ENCODE data around the gene LGALS3BP.

LGALS3BP gene

DNA sequence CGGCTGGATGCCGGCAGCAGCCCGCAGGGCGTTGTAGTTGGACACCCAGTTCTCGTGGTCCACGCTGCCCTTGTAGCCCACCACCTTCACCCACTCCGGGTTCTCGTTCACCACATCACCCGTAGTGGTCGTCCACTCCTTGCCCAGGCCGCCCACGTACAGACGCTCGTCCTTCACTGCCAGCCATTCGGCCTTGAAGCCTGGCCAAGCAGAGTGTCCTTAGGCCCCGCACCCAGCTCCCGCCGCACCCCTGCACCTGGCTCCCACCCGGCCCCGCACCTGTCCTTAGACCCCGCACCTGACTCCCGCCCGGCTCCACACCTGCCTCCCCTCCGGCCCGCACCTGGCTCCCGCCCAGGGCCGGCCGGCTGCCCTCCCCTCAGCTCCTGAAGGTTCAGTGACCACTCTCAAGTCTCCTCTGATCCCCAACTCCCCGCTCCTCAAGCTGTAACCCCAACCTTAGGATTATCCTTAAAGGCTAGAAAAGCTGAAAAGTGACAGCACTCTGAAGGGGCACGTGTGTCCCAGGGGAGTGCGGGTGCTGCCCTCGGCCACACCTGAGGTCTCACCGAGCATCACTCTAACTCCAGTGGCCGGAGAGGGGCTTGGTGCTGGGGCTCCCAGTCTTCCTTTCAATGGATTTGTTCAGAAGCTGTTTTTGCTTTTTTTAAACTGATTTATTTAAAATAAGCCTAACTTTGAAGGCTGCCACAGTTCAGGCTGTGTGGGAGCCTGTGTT lies 15.5 kb upstream of the LGALS3BP start:
- FAIRE-seq, result no peak
- peak; percentile 13 for DNase-seq (ENCODE audit: insufficient read length, low spot score)
- TF ChIP-seq POU2F2 (IDR thresholded peaks at IDR 0.05; ENCODE audit: low read depth, low read length) (no peak), POLR2AphosphoS5 (IDR thresholded peaks at IDR 0.05; ENCODE audit: low read depth, low read length) (no peak), SPI1 (IDR thresholded peaks at IDR 0.05; ENCODE audit: low read depth, low read length) (no peak), TAF1 (IDR thresholded peaks at IDR 0.05; ENCODE audit: low read depth, low read length) (no peak), PAX5 (IDR thresholded peaks at IDR 0.05; ENCODE audit: insufficient read depth, low read length, severe bottlenecking) (no peak), POLR2A (IDR thresholded peaks at IDR 0.05; ENCODE audit: low read depth, low read length) (no peak)

DNA sequence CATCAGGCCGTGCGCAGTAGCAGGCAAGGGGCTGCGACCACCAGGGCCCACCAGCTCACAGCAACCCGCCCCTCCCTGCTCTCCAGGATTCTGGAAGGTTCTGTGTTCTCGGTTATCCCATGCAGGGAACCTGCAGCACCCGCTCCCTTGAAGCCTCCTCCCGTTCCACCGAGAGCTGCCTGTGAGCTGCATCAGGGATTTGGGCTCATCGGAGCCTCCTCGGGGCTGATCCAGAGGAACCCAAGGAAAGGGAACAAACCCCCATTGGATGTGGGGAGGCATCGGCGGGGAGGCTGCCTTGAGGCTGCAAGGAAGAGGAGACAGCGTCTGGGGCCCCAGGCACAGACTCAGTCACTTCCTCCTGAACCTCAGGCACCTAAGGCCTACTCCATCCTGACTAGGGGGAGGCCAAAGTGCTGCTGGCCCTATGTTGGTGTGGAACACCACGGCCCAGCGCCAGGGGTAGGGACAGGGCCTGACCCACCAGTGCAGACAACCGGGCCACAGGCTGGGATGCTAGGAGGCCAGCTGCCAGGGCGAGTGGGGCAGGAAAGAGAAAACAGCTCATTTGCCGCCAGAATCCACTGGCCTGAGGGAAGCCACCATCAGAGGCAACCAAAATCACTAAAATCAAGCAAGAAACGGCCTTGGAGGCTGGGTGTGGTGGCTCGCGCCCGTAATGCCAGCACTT lies 14.4 kb upstream of the LGALS3BP start:
- FAIRE-seq (no peak), DNase-seq (ENCODE audit: insufficient read length, low spot score) (peak; percentile 20)
- no peak for TF ChIP-seq SPI1 (IDR thresholded peaks at IDR 0.05; ENCODE audit: low read depth, low read length)

DNA sequence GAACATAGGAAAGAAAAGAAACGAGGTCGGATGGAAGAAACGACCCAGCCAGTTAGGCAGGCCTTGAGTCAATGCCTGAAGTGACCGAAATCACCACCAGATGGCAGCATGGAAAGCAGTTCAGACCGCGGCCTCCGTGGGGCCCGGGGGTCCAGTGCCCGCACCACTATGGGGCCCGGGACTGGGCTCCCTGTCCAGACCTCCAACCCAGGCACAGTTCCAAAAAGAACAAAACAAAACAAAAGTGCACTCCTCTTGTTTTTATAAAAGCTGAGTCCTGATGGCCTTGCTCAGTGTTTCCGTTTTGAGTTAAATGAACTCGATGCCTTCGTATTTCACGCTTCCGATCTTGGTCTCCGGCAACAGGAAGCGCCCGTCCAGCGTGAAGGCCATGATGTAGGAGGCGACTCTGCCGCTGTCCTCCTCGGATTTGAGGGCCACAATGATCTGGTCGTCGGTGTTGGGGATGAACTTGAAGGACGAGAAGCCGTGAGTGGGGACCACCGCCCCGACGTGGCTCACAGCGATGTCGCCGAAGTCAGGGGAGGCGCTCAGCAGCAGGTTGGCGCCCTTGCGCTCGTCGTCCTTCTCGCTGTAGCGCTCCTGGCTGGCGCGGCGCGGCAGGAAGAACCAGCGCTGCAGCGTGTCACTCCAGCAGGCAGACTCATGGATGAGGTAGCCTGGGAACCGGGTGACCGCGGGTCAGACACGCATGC lies 13.7 kb upstream of the LGALS3BP start:
- FAIRE-seq (peak; percentile 78), DNase-seq (ENCODE audit: insufficient read length, low spot score) (peak; percentile 76)
- TF ChIP-seq POLR2AphosphoS5 (IDR thresholded peaks at IDR 0.05; ENCODE audit: low read depth, low read length) (no peak), PAX5 (IDR thresholded peaks at IDR 0.05; ENCODE audit: insufficient read depth, low read length, severe bottlenecking) (no peak), POLR2A (IDR thresholded peaks at IDR 0.05; ENCODE audit: low read depth, low read length) (no peak), TAF1 (IDR thresholded peaks at IDR 0.05; ENCODE audit: low read depth, low read length) (no peak)

DNA sequence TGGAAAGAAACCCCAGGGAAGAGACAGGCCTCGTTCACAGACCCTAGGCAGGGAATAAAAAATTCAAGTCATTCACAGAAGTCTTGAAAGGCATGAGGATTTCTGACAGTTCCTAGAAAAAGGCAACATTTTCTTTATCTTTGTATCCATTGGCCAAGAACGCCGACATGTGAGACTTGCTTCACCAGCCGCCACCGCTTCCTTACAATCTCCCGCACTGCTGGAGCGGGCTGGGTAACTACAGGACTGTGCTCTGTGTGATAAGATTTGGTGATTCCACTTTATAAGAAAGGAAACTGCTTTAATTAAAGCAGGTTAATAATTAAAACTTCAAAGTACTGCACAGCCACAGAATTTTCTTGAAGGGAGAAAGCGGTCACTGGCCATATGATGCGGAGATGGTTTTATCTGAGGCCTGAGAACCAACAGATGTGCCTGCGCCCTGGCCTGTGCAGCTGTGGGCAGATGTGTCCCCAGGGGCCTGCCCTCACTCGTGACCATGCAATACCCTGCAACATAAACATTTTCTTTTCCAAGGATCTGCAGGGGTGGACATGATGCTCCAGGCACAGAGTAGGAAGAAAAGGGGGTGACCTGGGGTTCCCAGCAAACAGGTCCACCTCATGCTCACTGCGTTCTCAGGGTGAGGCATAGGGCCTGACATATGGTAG lies 13.0 kb upstream of the LGALS3BP start:
- DNase-seq (ENCODE audit: insufficient read length, low spot score) (no peak), FAIRE-seq (no peak)
- TF ChIP-seq SPI1 (IDR thresholded peaks at IDR 0.05; ENCODE audit: low read depth, low read length), result no peak
- TF ChIP-seq POU2F2 (IDR thresholded peaks at IDR 0.05; ENCODE audit: low read depth, low read length), result no peak
- no peak for TF ChIP-seq POLR2AphosphoS5 (IDR thresholded peaks at IDR 0.05; ENCODE audit: low read depth, low read length)
- TF ChIP-seq PAX5 (IDR thresholded peaks at IDR 0.05; ENCODE audit: insufficient read depth, low read length, severe bottlenecking), result no peak
- no peak for TF ChIP-seq TAF1 (IDR thresholded peaks at IDR 0.05; ENCODE audit: low read depth, low read length)
- TF ChIP-seq POLR2A (IDR thresholded peaks at IDR 0.05; ENCODE audit: low read depth, low read length), result no peak

DNA sequence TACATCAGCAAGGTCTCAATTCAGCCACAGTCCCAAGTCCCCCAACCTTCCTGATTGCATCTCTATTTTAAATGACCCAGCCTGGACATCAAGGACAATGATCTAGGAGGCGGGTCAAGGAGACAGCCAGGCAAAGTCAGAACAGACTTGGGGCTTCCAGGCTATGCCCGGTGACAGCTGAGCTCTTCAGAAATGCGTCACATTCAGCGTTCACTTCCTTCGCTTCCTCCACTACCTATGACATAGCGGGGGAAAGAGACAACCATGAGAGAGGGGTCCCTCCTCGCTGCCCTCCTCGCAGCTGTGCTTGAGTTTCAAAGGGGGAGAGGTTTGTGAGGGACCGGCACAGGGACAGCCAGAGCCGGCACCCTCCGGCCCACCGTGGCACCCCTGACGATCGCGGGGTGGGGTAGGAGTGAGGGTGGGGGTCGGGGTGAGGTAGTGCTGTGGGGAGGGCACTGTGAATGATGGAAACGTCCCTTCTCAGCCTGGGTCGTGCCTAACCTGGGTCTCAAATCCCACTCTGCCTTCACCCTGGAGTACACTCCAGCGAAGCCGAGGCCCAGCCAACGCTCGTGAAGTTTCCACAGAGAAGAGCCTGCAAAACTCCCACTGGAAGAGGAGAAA lies 12.3 kb upstream of the LGALS3BP start:
- DNase-seq (ENCODE audit: insufficient read length, low spot score) (peak; percentile 5), FAIRE-seq (no peak)
- no peak for TF ChIP-seq POU2F2 (IDR thresholded peaks at IDR 0.05; ENCODE audit: low read depth, low read length)
- no peak for TF ChIP-seq SPI1 (IDR thresholded peaks at IDR 0.05; ENCODE audit: low read depth, low read length)
- TF ChIP-seq POLR2AphosphoS5 (IDR thresholded peaks at IDR 0.05; ENCODE audit: low read depth, low read length), result no peak
- no peak for TF ChIP-seq POLR2A (IDR thresholded peaks at IDR 0.05; ENCODE audit: low read depth, low read length)
- no peak for TF ChIP-seq PAX5 (IDR thresholded peaks at IDR 0.05; ENCODE audit: insufficient read depth, low read length, severe bottlenecking)
- no peak for TF ChIP-seq TAF1 (IDR thresholded peaks at IDR 0.05; ENCODE audit: low read depth, low read length)

DNA sequence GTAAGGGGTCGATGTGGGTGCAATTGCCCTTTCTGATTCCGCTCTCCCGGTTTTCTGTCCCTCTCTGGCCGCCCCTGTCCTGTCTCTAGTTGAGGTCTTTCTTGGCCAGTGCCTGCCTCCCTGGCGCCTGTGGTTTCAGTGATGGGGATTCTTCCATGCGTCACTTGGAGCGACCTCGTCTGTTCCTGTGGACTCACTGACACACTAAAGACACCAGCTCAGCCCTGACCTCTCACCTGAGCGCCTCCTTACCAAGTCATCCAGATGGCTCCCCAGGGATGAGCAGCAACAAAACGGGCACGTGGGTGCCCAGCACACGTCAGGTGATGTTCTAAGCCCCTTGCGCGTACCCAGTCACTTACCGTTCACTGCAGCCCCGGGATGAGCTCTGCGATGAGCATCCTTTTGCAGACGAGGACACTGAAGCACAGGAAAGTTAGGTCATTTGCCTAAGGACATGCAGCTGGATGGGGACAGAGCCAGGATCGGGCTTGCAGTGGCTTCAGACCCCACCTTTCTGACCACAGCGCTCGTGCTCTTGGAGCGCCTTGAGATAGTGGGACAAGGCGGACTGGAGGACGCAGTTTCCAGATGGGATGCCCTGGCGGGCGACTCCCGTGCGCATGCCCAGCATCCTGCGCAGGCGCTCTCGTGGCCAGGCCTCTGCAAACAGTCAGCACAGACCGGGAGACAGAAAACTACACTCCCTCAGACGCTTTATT lies 11.5 kb upstream of the LGALS3BP start:
- TF ChIP-seq POU2F2 (IDR thresholded peaks at IDR 0.05; ENCODE audit: low read depth, low read length) (no peak), SPI1 (IDR thresholded peaks at IDR 0.05; ENCODE audit: low read depth, low read length) (no peak), POLR2AphosphoS5 (IDR thresholded peaks at IDR 0.05; ENCODE audit: low read depth, low read length) (no peak), TAF1 (IDR thresholded peaks at IDR 0.05; ENCODE audit: low read depth, low read length) (no peak), POLR2A (IDR thresholded peaks at IDR 0.05; ENCODE audit: low read depth, low read length) (no peak), PAX5 (IDR thresholded peaks at IDR 0.05; ENCODE audit: insufficient read depth, low read length, severe bottlenecking) (no peak)
- no peak for FAIRE-seq
- no peak for DNase-seq (ENCODE audit: insufficient read length, low spot score)

DNA sequence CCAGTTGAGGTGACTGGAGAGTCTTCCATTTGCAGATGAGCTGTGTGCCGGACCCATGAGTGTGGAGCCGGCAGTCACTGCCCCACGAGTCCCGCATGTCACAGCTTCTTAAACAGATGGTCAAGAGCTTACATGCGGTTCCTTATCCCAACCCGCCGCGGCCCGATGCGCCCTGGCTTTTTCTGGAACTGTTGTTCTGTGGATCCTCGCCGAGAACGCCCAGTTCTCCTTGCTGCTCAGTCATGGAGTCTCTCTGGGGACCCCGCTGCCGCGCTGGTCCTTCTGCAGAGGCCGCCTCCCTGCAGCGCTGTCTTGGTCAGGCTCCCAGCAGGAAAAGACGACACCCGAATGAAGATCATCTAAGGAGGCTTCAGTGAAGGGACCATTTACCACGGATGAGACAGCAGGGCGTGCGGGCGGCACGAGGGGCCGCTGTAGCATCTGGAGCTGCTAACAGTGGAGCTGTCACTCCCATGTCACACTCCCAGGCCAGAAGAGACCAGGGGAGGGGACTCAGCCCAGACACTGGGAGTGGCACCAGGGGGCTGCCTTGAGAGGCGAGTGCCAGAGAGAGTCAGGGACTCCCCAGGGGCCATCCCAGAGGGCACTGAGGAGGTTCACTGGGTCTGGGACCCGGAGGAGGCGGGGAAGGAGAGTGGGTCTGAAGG lies 10.8 kb upstream of the LGALS3BP start:
- TF ChIP-seq SPI1 (IDR thresholded peaks at IDR 0.05; ENCODE audit: low read depth, low read length) (no peak), POLR2AphosphoS5 (IDR thresholded peaks at IDR 0.05; ENCODE audit: low read depth, low read length) (no peak), PAX5 (IDR thresholded peaks at IDR 0.05; ENCODE audit: insufficient read depth, low read length, severe bottlenecking) (no peak), POLR2A (IDR thresholded peaks at IDR 0.05; ENCODE audit: low read depth, low read length) (no peak), POU2F2 (IDR thresholded peaks at IDR 0.05; ENCODE audit: low read depth, low read length) (no peak), TAF1 (IDR thresholded peaks at IDR 0.05; ENCODE audit: low read depth, low read length) (no peak)
- DNase-seq (ENCODE audit: insufficient read length, low spot score) (peak; percentile 1), FAIRE-seq (no peak)

DNA sequence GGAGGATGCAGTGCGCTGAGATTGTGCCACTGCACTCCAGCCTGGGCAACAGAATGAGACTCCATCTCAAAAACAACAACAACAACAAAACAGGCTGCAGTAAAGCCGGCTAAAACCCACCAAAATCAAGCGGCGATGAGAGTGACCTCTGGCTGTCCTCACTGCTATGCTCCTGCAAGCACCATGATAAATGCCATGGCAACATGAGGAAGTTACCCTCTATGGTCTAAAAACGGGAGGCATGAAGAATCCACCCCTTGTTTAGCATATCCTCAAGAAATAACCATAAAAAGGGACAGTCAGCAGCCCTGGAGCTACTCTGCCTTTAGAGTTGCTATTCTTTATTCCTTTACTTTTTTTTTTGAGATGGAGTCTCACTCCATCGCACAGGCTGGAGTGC lies 8.4 kb upstream of the LGALS3BP start:
- FAIRE-seq (no peak), DNase-seq (ENCODE audit: insufficient read length, low spot score) (no peak)
- TF ChIP-seq POU2F2 (IDR thresholded peaks at IDR 0.05; ENCODE audit: low read depth, low read length) (no peak), SPI1 (IDR thresholded peaks at IDR 0.05; ENCODE audit: low read depth, low read length) (no peak), PAX5 (IDR thresholded peaks at IDR 0.05; ENCODE audit: insufficient read depth, low read length, severe bottlenecking) (no peak), POLR2AphosphoS5 (IDR thresholded peaks at IDR 0.05; ENCODE audit: low read depth, low read length) (no peak), TAF1 (IDR thresholded peaks at IDR 0.05; ENCODE audit: low read depth, low read length) (no peak), POLR2A (IDR thresholded peaks at IDR 0.05; ENCODE audit: low read depth, low read length) (no peak)

Data from GM12891 (cell line).